ENCODE results near the gene TMEM131L.

TMEM131L gene

DNA sequence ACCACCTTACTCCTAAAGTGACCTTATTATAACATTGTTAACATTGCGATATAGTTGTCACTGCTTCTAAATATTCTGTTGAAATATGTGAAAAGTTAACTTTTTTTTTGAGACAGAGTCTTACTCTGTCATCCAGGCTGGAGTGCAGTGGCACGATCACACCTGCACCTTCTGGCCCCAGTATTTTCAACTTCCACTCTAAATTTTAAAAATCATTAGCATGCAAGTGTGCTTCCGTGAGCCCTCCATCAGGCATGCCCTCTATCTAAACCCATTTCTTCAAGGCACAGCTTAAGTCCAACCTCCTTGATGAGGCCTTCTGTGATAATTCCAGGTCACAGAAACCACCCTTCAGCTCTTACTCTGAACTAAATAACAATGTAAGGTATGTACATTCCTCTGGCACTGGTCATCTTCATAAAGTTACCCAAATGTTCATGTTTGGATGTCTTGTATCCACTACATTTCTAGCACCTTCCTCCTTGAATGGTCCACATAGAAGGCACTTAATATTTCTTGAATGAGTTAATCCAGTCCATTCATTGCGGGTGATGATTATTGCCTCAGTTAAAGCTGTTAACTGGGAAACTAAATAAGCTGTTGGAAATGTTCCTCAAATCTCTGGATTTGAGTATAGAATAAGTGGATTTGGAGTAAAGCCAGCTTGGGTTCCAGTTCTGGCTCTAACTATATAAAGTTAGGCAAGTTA lies 38.6 kb upstream of the TMEM131L start:
- Histone ChIP-seq H3K4me3 (ENCODE audit: extremely low read depth, insufficient read depth, low read length, poor library complexity, severe bottlenecking) (no peak overlapping the region), H3K9me3 (ENCODE audit: control insufficient read depth, low read length) (no peaks in the 10 kb centered on the region), H3K4me1 (ENCODE audit: control insufficient read depth, insufficient read depth, low read length, poor library complexity, severe bottlenecking) (peaks cover 3% of the 10 kb centered on the region), H3K27ac (ENCODE audit: low read depth, low read length, severe bottlenecking) (no peak overlapping the region), H3K36me3 (ENCODE audit: control insufficient read depth, insufficient read depth, low read length) (no peaks in the 10 kb centered on the region)
- 83 to 100% methylated on average over 1 to 3 of the region's 4 CpGs for WGBS, 2 experiments (ENCODE audit: insufficient coverage in 2 of 2)

DNA sequence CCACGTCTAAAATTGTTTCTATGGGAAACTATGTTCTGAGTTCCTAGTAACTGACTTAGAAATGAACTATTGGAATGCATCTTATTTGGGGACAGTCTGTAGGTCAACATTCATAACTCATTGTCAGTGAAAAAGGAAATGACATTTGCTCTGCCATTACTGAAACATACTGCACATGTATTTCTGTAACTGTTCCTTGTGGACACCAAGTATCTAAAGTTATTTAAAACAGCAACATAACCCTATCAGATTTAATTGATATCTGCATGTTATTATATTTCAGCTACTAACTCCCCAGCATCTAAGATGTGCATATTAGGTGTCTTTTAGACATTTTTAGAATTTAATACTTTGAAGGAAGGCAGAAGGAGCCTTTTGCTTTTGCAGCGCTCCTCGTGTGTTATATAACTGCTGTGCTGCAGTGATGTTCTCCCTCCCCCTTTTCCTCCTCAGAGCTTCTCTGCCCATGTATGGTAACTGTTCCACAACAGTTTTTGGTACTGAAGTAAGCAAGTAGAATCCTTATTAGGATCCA lies 37.2 kb upstream of the TMEM131L start:
- whole genome bisulfite sequencing, 2 experiments (ENCODE audit: insufficient coverage in 2 of 2), result no CpG with 5 or more reads among the region's 3 CpGs
- Histone ChIP-seq H3K36me3 (ENCODE audit: control insufficient read depth, insufficient read depth, low read length) (no peaks in the 10 kb centered on the region), H3K27ac (ENCODE audit: low read depth, low read length, severe bottlenecking) (no peak overlapping the region), H3K4me3 (ENCODE audit: extremely low read depth, insufficient read depth, low read length, poor library complexity, severe bottlenecking) (no peak overlapping the region), H3K4me1 (ENCODE audit: control insufficient read depth, insufficient read depth, low read length, poor library complexity, severe bottlenecking) (peaks cover 3% of the 10 kb centered on the region), H3K9me3 (ENCODE audit: control insufficient read depth, low read length) (no peaks in the 10 kb centered on the region)

DNA sequence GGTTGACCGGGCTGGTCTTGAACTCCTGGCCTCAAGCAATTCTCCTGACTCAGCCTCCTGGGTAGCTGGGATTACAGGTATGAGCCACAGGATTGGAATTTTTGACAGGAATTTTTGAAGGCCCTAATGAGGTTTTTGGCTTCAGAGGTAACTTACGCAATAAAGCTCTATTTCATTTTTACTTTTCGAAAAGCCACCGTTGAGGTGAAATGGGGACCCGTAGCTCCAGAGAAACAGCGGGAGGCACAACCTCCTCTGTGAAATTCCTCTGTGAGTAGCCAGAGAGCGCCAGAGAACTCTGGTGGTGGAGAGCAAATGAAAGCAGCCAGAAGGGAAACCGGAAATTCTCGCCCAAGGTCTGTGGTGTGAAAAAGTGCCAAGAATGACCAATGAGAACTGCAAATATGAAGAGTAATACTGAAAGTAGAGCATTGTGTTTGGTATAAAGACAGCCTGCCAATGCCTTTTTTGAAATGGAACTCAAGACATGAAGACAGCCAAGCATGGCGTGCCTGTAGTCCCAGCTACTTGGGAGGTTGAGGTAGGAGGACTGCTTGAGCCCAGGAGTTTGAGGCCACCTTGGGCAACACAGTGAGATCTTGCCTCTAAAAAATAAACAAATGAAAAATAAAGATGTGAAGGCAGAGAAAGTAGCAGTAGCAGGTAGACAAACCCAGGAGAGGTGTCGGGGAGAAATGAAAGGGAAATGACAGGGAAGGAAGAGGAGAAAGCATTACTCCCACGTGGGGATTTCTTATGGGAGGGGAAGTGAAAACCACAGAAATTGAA lies 33.0 kb upstream of the TMEM131L start:
- no peak overlapping the region for H3K27ac ChIP-seq (ENCODE audit: low read depth, low read length, severe bottlenecking)
- H3K9me3 ChIP-seq (ENCODE audit: control insufficient read depth, low read length), result no peaks in the 10 kb centered on the region
- WGBS, 2 experiments (ENCODE audit: insufficient coverage in 2 of 2), result 80 to 88% methylated on average over 12 of the region's 12 CpGs
- H3K36me3 ChIP-seq (ENCODE audit: control insufficient read depth, insufficient read depth, low read length), result no peaks in the 10 kb centered on the region
- H3K4me1 ChIP-seq (ENCODE audit: control insufficient read depth, insufficient read depth, low read length, poor library complexity, severe bottlenecking), result peaks cover 3% of the 10 kb centered on the region
- H3K4me3 ChIP-seq (ENCODE audit: extremely low read depth, insufficient read depth, low read length, poor library complexity, severe bottlenecking), result no peak overlapping the region

DNA sequence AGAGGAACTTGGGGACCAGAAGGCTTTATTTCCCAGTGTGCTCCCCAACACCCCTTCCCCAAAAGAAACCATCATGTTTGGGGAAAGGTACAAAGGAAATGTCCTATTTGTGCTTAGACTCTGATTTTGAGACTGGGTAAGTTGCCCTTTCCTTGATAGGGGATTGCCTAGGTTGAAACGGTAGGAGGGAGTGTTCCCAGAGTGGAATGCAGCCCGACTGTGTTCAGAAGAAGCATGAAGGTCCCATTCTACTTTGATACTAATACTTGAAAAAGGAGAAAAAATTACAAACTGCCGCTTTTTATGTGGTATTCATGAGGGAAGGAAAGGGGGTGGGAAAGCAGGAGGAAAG lies 32.4 kb upstream of the TMEM131L start:
- no peaks in the 10 kb centered on the region for H3K9me3 ChIP-seq (ENCODE audit: control insufficient read depth, low read length)
- H3K4me1 ChIP-seq (ENCODE audit: control insufficient read depth, insufficient read depth, low read length, poor library complexity, severe bottlenecking), result peaks cover 3% of the 10 kb centered on the region
- H3K27ac ChIP-seq (ENCODE audit: low read depth, low read length, severe bottlenecking), result no peak overlapping the region
- H3K4me3 ChIP-seq (ENCODE audit: extremely low read depth, insufficient read depth, low read length, poor library complexity, severe bottlenecking), result no peak overlapping the region
- no CpG with 5 or more reads among the region's 3 CpGs for WGBS, 2 experiments (ENCODE audit: insufficient coverage in 2 of 2)
- H3K36me3 ChIP-seq (ENCODE audit: control insufficient read depth, insufficient read depth, low read length), result no peaks in the 10 kb centered on the region

DNA sequence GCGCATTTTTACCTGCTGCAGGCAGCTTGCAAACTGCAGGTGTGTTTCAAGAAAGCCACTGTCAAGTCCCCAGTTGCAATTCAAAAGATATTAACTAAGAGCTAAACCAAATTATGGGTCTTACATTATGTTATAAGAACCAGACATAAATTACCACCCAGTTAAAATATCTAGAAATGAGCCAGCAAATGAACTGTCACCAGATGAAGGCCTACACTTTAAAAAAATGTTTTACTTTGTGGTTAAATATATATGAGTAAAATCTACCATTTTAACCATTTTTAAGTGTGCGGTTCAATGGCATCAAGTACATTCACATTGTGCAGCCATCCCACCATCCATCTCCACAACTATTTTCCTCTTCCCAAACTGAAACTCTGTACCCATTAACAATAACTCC lies 32.0 kb upstream of the TMEM131L start:
- Histone ChIP-seq H3K27ac (ENCODE audit: low read depth, low read length, severe bottlenecking) (no peak overlapping the region), H3K9me3 (ENCODE audit: control insufficient read depth, low read length) (no peaks in the 10 kb centered on the region), H3K36me3 (ENCODE audit: control insufficient read depth, insufficient read depth, low read length) (no peaks in the 10 kb centered on the region), H3K4me3 (ENCODE audit: extremely low read depth, insufficient read depth, low read length, poor library complexity, severe bottlenecking) (no peak overlapping the region), H3K4me1 (ENCODE audit: control insufficient read depth, insufficient read depth, low read length, poor library complexity, severe bottlenecking) (peaks cover 3% of the 10 kb centered on the region)
- WGBS, 2 experiments (ENCODE audit: insufficient coverage in 2 of 2), result 43 to 100% methylated on average over 1 to 2 of the region's 2 CpGs

DNA sequence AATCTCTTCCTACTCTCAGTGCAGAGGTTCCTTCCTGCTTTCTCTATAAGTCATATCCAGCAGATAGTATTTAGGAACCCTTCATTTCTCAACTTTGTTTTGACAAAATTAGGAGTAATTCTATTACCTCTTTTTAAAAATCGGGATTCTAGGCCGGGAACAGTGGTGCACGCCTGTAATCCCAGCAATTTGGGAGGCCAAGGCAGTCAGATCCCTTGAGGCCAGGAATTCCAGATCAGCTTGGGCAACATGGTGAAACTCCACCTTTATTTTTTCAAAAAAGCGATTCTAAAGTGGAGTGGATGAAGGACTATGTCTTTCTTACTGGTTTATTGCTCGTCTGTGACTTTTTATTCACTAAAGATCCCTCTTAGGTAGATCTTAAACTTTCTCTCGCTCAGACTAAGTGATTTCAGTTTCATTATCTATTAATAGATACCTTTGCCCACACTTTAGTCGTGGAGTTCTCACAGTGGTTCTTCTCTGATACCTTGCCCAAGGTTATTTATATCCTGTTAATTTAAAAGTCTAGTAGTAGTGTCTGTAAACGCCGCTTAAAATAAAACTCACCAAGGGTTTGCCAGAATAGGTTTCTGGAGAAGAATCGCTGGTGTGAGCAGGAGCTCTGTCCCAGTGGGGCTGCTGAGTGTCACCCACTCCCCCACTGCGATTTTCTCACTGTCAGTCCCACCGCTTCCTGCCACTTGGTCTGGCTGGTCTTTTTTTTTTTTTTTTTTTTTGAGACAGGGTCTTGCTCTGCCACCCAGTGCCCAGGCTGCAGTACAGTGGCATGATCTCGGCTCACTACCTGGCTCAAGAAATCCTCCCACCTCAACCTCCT lies 27.0 kb upstream of the TMEM131L start:
- WGBS, 2 experiments (ENCODE audit: insufficient coverage in 2 of 2), result 85 to 93% methylated on average over 5 to 7 of the region's 13 CpGs
- Histone ChIP-seq H3K4me3 (ENCODE audit: extremely low read depth, insufficient read depth, low read length, poor library complexity, severe bottlenecking) (no peak overlapping the region), H3K27ac (ENCODE audit: low read depth, low read length, severe bottlenecking) (no peak overlapping the region), H3K4me1 (ENCODE audit: control insufficient read depth, insufficient read depth, low read length, poor library complexity, severe bottlenecking) (no peaks in the 10 kb centered on the region), H3K36me3 (ENCODE audit: control insufficient read depth, insufficient read depth, low read length) (no peaks in the 10 kb centered on the region), H3K9me3 (ENCODE audit: control insufficient read depth, low read length) (no peaks in the 10 kb centered on the region)

DNA sequence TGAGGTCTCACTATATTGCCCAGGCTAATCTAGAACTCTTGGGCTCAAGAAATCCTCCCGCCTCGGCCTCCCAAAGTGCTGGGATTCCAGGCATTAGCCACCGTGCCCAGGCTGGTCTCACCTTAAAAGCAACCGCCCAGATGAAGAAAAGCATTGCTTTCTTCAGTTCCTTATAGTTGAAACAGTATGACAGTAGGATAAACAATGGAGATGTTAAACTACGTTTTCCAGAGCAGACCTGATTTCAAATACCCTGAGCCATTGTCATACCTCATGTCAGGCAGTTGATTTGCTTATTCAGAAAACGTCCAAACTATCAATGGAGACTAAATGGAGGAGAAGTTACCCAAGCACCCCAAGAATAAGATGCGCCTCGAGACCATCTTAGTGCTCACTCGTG lies 26.3 kb upstream of the TMEM131L start:
- WGBS, 2 experiments (ENCODE audit: insufficient coverage in 2 of 2), result 90 to 91% methylated on average over 6 to 8 of the region's 9 CpGs

DNA sequence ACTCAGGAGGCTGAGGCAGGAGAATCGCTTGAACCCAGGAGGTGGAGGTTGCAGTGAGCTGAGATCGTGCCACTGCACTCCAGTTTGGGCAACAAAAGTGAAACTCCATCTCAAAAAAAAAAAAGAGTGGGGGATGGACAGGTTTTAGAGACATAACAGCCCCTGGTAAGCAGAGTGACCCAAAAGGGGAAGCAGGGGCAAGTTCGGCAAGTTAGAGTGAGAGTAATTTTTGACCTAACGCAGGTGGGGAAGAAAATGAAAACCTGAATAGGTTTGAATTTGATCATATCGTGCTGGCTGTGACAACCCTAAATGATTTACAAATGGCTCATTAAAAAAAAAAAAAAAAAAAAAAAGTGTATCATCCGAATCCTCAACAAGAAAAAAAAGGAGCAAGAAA lies 25.7 kb upstream of the TMEM131L start:
- H3K27ac ChIP-seq (ENCODE audit: low read depth, low read length, severe bottlenecking), result no peak overlapping the region
- no peak overlapping the region for H3K4me3 ChIP-seq (ENCODE audit: extremely low read depth, insufficient read depth, low read length, poor library complexity, severe bottlenecking)
- WGBS, 2 experiments (ENCODE audit: insufficient coverage in 2 of 2), result 100% methylated on average over 1 of the region's 6 CpGs; no CpG with 5 or more reads in 1 of the 2 experiments
- H3K9me3 ChIP-seq (ENCODE audit: control insufficient read depth, low read length), result no peaks in the 10 kb centered on the region
- H3K4me1 ChIP-seq (ENCODE audit: control insufficient read depth, insufficient read depth, low read length, poor library complexity, severe bottlenecking), result no peaks in the 10 kb centered on the region
- no peaks in the 10 kb centered on the region for H3K36me3 ChIP-seq (ENCODE audit: control insufficient read depth, insufficient read depth, low read length)

More for the DNA sequence above, 26.3 kb upstream of the TMEM131L start:
- no peak overlapping the region for H3K4me3 ChIP-seq (ENCODE audit: extremely low read depth, insufficient read depth, low read length, poor library complexity, severe bottlenecking)
- no peaks in the 10 kb centered on the region for H3K36me3 ChIP-seq (ENCODE audit: control insufficient read depth, insufficient read depth, low read length)
- no peaks in the 10 kb centered on the region for H3K9me3 ChIP-seq (ENCODE audit: control insufficient read depth, low read length)
- H3K4me1 ChIP-seq (ENCODE audit: control insufficient read depth, insufficient read depth, low read length, poor library complexity, severe bottlenecking), result no peaks in the 10 kb centered on the region
- H3K27ac ChIP-seq (ENCODE audit: low read depth, low read length, severe bottlenecking), result no peak overlapping the region

DNA sequence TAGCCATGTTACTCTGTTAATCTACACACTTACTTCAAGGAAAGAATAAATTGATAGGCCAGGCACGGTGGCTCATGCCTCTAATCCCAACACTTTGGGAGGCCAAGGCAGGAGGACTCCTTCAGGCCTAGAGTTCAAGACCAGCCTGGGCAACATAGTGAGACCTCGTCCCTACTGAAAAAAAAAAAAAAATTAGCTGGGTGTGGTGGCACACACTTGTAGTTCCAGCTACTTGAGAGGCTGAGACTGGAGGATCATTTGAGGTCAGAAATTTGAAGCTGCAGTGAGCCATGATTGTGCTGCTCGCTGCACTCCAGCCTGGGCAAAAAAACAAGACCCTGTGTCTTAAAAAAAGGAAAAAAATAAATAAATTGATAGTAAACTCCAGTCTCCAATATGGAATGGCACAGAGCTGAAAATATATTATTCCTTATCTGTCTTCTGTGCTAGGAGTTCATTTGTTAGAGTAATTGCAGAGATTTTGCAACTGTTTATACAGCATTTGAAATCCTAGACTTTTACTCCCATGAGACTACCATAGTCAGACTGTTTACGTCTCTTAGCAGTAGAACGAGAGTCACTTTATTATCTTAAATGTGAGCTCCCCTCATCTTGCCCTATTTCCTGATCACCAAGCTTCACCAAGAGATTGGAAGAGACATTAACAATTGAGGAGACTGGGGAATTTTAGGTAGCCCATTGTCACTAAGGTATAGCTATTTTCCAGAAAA lies 18.8 kb upstream of the TMEM131L start:
- H3K36me3 ChIP-seq (ENCODE audit: control insufficient read depth, insufficient read depth, low read length), result no peaks in the 10 kb centered on the region
- H3K27ac ChIP-seq (ENCODE audit: low read depth, low read length, severe bottlenecking), result no peak overlapping the region
- no peak overlapping the region for H3K4me3 ChIP-seq (ENCODE audit: extremely low read depth, insufficient read depth, low read length, poor library complexity, severe bottlenecking)
- WGBS, 2 experiments (ENCODE audit: insufficient coverage in 2 of 2), result 100% methylated on average over 1 of the region's 5 CpGs
- peaks cover 8% of the 10 kb centered on the region for H3K4me1 ChIP-seq (ENCODE audit: control insufficient read depth, insufficient read depth, low read length, poor library complexity, severe bottlenecking)
- no peaks in the 10 kb centered on the region for H3K9me3 ChIP-seq (ENCODE audit: control insufficient read depth, low read length)

Measured in mesodermal cell (in vitro differentiated cells).